HCT116 (cell line): ENCODE results near the gene MRPS2. TPM values are rescaled to one million over a fixed set of nuclear protein-coding genes. Genes with fewer than 3 reads are reported as not detected.
A peak's percentile ranks its signal among the peaks of the same experiment; 100 is the strongest.
"Not testable (repeated sequence)": the region's sequence is repeated elsewhere in the genome, so short reads cannot be mapped to it uniquely, and the experiment has no call there.

ENCODE experiments used
- ATAC-seq: fragments of 200-7000 bp; cut with Tn5 transposase; 2 replicates; pipeline ENCODE4 v1.9.1; 2020; ENCODE audit warnings: mild to moderate bottlenecking, moderate library complexity
- BruUV-seq: library from RNA; stranded (reverse); fragments of 400-500 nt; replicated peaks from 2 replicates; lab custom pipeline; 2021; lab: Mats Ljungman, UMichigan
- CTCF ChIA-PET: fragments of 300-600 bp; sonication (Branson Sonifier 250); formaldehyde crosslinking; loops from one replicate; lab custom pipeline; 2021; ENCODE audit warnings: antibody characterized with exemption; lab: Charles Lee
- POLR2A ChIA-PET: fragments of 300-600, 350-600 bp; sonication (Branson Sonifier 250); formaldehyde crosslinking; loops from one replicate; lab custom pipeline; 2021; ENCODE audit warnings: antibody characterized with exemption; lab: Charles Lee
- RAD21 ChIA-PET, 2 experiments: fragments of 300-600 bp; sonication (Branson Sonifier 250); formaldehyde crosslinking; loops; one replicate each; lab custom pipeline; 2023; ENCODE audit warnings: low total read pairs in 2 of 2; ENCODE audit not compliant: uncharacterized antibody in 2 of 2, unreplicated experiment in 2 of 2, low non-redundant PET in 1 of 2; lab: Charles Lee
- DNase-seq: peaks from one replicate; pipeline ENCODE4 v3.0.0-alpha.2; 2010; ENCODE audit warnings: low read depth, low spot score
- H2AFZ ChIP-seq: fragments of 200-600 bp; shearing (Covaris generic), sonication (generic); 2 replicates; pipeline ENCODE4 v1.6.1; 2017; ENCODE audit warnings: low read depth, mixed run types, mixed read lengths, antibody characterized with exemption, low read length; ENCODE audit not compliant: poor library complexity, severe bottlenecking
- H3K27ac ChIP-seq: 2 replicates; pipeline ENCODE4 v1.5.1; 2012; ENCODE audit warnings: low read depth, low read length
- H3K27me3 ChIP-seq: fragments of 200-600 bp; sonication (generic); 2 replicates; pipeline ENCODE4 v1.6.1; 2016; ENCODE audit warnings: mixed run types, low read length, mixed read lengths; ENCODE audit not compliant: insufficient read depth
- H3K36me3 ChIP-seq, 2 experiments: fragments of 200-500 bp in 1 of 2; fragments of 200-600 bp in 1 of 2; sonication (Bioruptor generic) in 1 of 2; sonication (generic) in 1 of 2; 2 replicates each; pipeline versions ENCODE4 v1.5.1 to v1.6.1; 2014 to 2016; ENCODE audit warnings: low read length in 2 of 2, inconsistent platforms in 1 of 2, mixed read lengths in 1 of 2, mixed run types in 1 of 2; ENCODE audit not compliant: insufficient read depth in 2 of 2, control insufficient read depth in 1 of 2
- H3K4me1 ChIP-seq, 2 experiments: fragments of 200-600 bp in 1 of 2; sonication (generic) in 1 of 2; 2 replicates each; pipeline versions ENCODE4 v1.5.1 to v1.6.1; 2012 to 2017; ENCODE audit warnings: low read length in 2 of 2, inconsistent platforms in 1 of 2, mild to moderate bottlenecking in 1 of 2, mixed read lengths in 1 of 2, mixed run types in 1 of 2, moderate library complexity in 1 of 2; ENCODE audit not compliant: insufficient read depth in 2 of 2, control insufficient read depth in 1 of 2
- H3K4me2 ChIP-seq: fragments of 200-600 bp; sonication (generic); 2 replicates; pipeline ENCODE4 v1.6.1; 2017; ENCODE audit warnings: mixed run types, low read length, mixed read lengths
- H3K4me3 ChIP-seq, 2 experiments: fragments of 200-600 bp in 1 of 2; sonication (generic) in 1 of 2; replicated peaks in 1 of 2; 2 replicates each; pipeline ENCODE4 v1.5.1; 2011 to 2016; ENCODE audit warnings: low read length in 2 of 2, control low read depth in 1 of 2, low read depth in 1 of 2, mild to moderate bottlenecking in 1 of 2, mixed read lengths in 1 of 2, mixed run types in 1 of 2
- H3K79me2 ChIP-seq: fragments of 200-600 bp; sonication (generic); 2 replicates; pipeline ENCODE4 v1.6.1; 2017; ENCODE audit warnings: mild to moderate bottlenecking, mixed run types, low read length, moderate library complexity, mixed read lengths; ENCODE audit not compliant: insufficient read depth
- H3K9ac ChIP-seq: fragments of 200-600 bp; sonication (generic); 2 replicates; pipeline ENCODE4 v1.6.1; 2016; ENCODE audit warnings: low read length, mixed read lengths
- H3K9me2 ChIP-seq: fragments of 200-600 bp; sonication (generic), shearing (Covaris generic); 2 replicates; pipeline ENCODE4 v1.6.1; 2017; ENCODE audit warnings: mixed run types, mild to moderate bottlenecking, moderate library complexity; ENCODE audit not compliant: insufficient read depth
- H3K9me3 ChIP-seq, 2 experiments: fragments of 200-500 bp in 1 of 2; fragments of 200-600 bp in 1 of 2; sonication (Bioruptor generic) in 1 of 2; sonication (generic) in 1 of 2; 2 replicates each; pipeline ENCODE4 v1.6.1; 2014 to 2017; ENCODE audit warnings: low read length in 2 of 2, mixed read lengths in 2 of 2, inconsistent platforms in 1 of 2, low read depth in 1 of 2, mild to moderate bottlenecking in 1 of 2, mixed run types in 1 of 2, moderate library complexity in 1 of 2; ENCODE audit not compliant: control insufficient read depth in 1 of 2, insufficient read depth in 1 of 2
- H4K20me1 ChIP-seq: fragments of 200-600 bp; sonication (generic), shearing (Covaris generic); 2 replicates; pipeline ENCODE4 v1.6.1; 2017; ENCODE audit warnings: mixed run types, mild to moderate bottlenecking, moderate library complexity; ENCODE audit not compliant: insufficient read depth
- CBX3 ChIP-seq: IDR thresholded peaks from 2 replicates; pipeline ENCODE4 v1.6.1; 2012; ENCODE audit warnings: low read depth
- CTCF ChIP-seq, 3 experiments: fragments of 200-600 bp in 1 of 3; sonication (generic) in 1 of 3; IDR thresholded peaks in 2 of 3; conservative IDR thresholded peaks in 1 of 3; 2 replicates each; pipeline ENCODE4 v1.5.1; 2012 to 2017; ENCODE audit warnings: low read depth in 2 of 3, low read length in 2 of 3, antibody characterized with exemption in 1 of 3, borderline replicate concordance in 1 of 3, control low read depth in 1 of 3, mild to moderate bottlenecking in 1 of 3, mixed read lengths in 1 of 3, mixed run types in 1 of 3, moderate library complexity in 1 of 3; ENCODE audit not compliant: insufficient read depth in 1 of 3
- EGR1 ChIP-seq: IDR thresholded peaks from 2 replicates; pipeline ENCODE4 v1.6.1; 2012; ENCODE audit warnings: low read depth
- ELF1 ChIP-seq: IDR thresholded peaks from 2 replicates; pipeline ENCODE4 v1.6.1; 2012; ENCODE audit warnings: low read depth, borderline replicate concordance
- FOSL1 ChIP-seq: IDR thresholded peaks from 2 replicates; pipeline ENCODE4 v1.6.1; 2012; ENCODE audit warnings: low read depth
- POLR2AphosphoS5 ChIP-seq: IDR thresholded peaks from 2 replicates; pipeline ENCODE4 v1.6.1; 2011; ENCODE audit warnings: mild to moderate bottlenecking, low read depth, low read length, moderate library complexity
- SIN3A ChIP-seq: IDR thresholded peaks from 2 replicates; pipeline ENCODE4 v1.6.1; 2012; ENCODE audit warnings: low read depth
- SP1 ChIP-seq: IDR thresholded peaks from 2 replicates; pipeline ENCODE4 v1.6.1; 2012; ENCODE audit warnings: low read depth
- TCF7L2 ChIP-seq: IDR thresholded peaks from 2 replicates; pipeline ENCODE4 v1.7.0; 2011; ENCODE audit warnings: borderline replicate concordance, inconsistent platforms; ENCODE audit not compliant: insufficient read depth, insufficient read length; ENCODE audit errors: extremely low read depth
- YY1 ChIP-seq: IDR thresholded peaks from 2 replicates; pipeline ENCODE4 v1.6.1; 2011; ENCODE audit warnings: low read length, low read depth, moderate library complexity, mild to moderate bottlenecking; ENCODE audit not compliant: insufficient replicate concordance; ENCODE audit errors: extremely low read depth
- intact Hi-C: fragments of 100-400 bp; cut with micrococcal nuclease; formaldehyde crosslinking; loops from 2 replicates; pipeline ENCODE4 v1.10.0; 2022
- total RNA-seq: library from RNA; stranded (reverse); gene quantifications from one replicate; pipeline ENCODE4 v1.2.1, GENCODE V29; 2021; ENCODE audit not compliant: unreplicated experiment
- TF ChIP-seq, protein P1 (sequence below): IDR thresholded peaks from 2 replicates; pipeline ENCODE4 v1.6.1; 2011; ENCODE audit warnings: mild to moderate bottlenecking, low read length, moderate library complexity; ENCODE audit not compliant: insufficient replicate concordance; ENCODE audit errors: extremely low read depth

Gene MRPS2
- total RNA-seq, 1 experiment from 2014 or later = 85.1 TPM

DNA sequence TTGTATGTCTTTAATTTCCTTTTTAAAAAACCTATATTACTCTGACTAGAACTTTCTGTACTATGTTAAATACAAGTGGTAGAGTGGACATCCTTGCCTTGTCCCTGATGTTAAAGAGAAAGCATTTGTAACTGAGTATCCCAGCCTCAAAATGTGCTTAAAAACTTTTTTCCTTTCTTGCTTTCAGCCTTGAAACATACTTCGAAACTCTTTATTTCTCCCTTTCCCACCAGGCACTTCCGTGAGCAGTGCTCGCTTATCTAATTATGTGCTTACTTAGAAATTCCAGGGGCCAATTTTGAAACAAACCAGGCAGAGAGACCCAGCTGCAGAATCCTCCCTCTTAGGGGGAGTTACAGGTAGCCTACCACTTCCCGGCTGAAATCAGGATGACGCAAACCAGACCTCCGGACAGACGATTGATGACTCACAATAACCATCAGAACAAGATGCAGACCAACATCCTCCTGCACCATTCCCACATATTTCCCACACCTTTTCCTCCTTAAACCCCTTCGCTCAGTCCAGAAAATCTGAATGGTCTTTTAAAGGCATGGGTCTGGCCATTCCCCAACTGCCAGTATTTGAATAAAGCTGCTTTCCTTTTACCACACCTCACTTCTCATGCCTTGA is 42.9 kb downstream of the MRPS2 start:
- H4K20me1 ChIP-seq, H3K79me2 ChIP-seq, POLR2A ChIA-PET, H3K36me3 ChIP-seq, RAD21 ChIA-PET, H3K9ac ChIP-seq, CTCF ChIA-PET, intact Hi-C loops, H3K4me1 ChIP-seq, H3K9me3 ChIP-seq, H3K27ac ChIP-seq, H3K9me2 ChIP-seq, H2AFZ ChIP-seq, H3K4me3 ChIP-seq, BruUV-seq: not testable (repeated sequence)
- peak; percentile 63; the same call in 1 of the 2 replicates for ATAC-seq
- peaks cover 39% of the 10 kb centered on the region for H3K27me3 ChIP-seq
- peak overlapping the region; percentile 8; the same call in 1 of the 2 replicates for H3K4me2 ChIP-seq
- peak; percentile 41; the same call in 1 of the 2 replicates for TF ChIP-seq FOSL1
- peak; percentile 6 for DNase-seq

DNA sequence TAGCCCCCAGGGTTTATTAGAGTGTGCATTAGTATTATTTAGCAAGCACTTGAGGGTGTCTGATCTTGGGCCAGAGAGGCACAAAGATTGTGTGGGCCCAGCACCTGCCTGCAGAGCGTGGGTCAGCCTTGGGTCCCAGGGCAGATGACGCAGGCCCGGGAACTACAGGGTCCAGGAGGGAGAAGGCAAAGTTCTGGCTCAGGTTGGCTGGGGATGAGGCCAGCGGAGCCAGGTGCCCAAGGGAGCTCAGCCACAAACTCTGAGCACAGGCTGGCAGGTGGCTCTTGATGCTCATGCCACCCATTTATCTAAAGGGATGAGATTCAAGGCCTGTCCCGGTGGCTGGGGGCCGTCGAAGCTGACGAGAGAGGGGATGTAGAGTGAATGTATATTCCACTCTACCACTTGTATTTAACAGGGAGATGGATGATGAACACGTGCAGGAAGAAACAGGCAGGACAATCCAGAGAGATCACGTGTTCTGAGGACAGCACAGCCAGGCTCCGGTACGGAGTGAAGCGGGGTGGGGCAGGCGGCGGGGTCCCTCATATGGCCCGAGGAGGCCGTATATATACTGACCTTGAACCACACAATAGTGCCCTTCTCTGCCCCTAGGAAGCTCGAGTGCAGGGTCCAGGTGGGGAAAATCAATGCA is 44.6 kb downstream of the MRPS2 start:
- Histone ChIP-seq H3K79me2 (no peaks in the 10 kb centered on the region), H3K36me3 (no peaks in the 10 kb centered on the region), H3K27ac (no peak overlapping the region), H3K4me2 (no peak overlapping the region), H3K9me2 (no peaks in the 10 kb centered on the region), H4K20me1 (no peaks in the 10 kb centered on the region), H3K9me3 (no peaks in the 10 kb centered on the region), H3K27me3 (peaks cover 24% of the 10 kb centered on the region), H3K4me3 (no peak overlapping the region), H3K9ac (no peak overlapping the region), H2AFZ (no peak overlapping the region), H3K4me1 (peaks cover 0 to 8% of the 10 kb centered on the region in 2 experiments; a peak in 2 of 4 replicates)
- ChIA-PET POLR2A (no interaction called here), CTCF (no interaction called here), RAD21 (no interaction called here)
- BruUV-seq = no TSS peak
- intact Hi-C loops = no loop called here
- DNase-seq (no peak), ATAC-seq (no peak)
- no peak for TF ChIP-seq TCF7L2
- TF ChIP-seq SIN3A = no peak
- no peak for TF ChIP-seq FOSL1
- TF ChIP-seq CBX3 = no peak
- no peak for TF ChIP-seq EGR1
- no peak for TF ChIP-seq CTCF (IDR thresholded peaks at IDR 0.05 in 2 of 3, conservative IDR thresholded peaks at IDR 0.05 in 1 of 3; ENCODE audit: borderline replicate concordance in 1 of 3, insufficient read depth in 1 of 3, low read depth in 2 of 3, low read length in 2 of 3)
- TF ChIP-seq YY1 = no peak
- no peak for TF ChIP-seq POLR2AphosphoS5
- no peak for TF ChIP-seq ELF1
- TF ChIP-seq, protein P1, sequence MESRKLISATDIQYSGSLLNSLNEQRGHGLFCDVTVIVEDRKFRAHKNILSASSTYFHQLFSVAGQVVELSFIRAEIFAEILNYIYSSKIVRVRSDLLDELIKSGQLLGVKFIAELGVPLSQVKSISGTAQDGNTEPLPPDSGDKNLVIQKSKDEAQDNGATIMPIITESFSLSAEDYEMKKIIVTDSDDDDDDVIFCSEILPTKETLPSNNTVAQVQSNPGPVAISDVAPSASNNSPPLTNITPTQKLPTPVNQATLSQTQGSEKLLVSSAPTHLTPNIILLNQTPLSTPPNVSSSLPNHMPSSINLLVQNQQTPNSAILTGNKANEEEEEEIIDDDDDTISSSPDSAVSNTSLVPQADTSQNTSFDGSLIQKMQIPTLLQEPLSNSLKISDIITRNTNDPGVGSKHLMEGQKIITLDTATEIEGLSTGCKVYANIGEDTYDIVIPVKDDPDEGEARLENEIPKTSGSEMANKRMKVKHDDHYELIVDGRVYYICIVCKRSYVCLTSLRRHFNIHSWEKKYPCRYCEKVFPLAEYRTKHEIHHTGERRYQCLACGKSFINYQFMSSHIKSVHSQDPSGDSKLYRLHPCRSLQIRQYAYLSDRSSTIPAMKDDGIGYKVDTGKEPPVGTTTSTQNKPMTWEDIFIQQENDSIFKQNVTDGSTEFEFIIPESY = no peak
- TF ChIP-seq SP1 = no peak
